GM12865 (cell line): ENCODE results near the gene SLC31A1.

Experiments
- DNase-seq: peaks from one replicate; pipeline ENCODE4 v3.0.0; 2010; ENCODE audit warnings: low read depth
- H3K4me3 ChIP-seq: 2 replicates; pipeline ENCODE4 v1.5.1; 2011; ENCODE audit warnings: mild to moderate bottlenecking, low read depth, low read length, control low read depth
- CTCF ChIP-seq: IDR thresholded peaks from 2 replicates; pipeline ENCODE4 v1.5.1; 2011; ENCODE audit warnings: low read length, control low read depth, low read depth, inconsistent platforms; ENCODE audit not compliant: insufficient read depth; ENCODE audit errors: missing control alignments

SLC31A1 gene

GRCh38 chr9:113257863-113258262, 36.5 kb downstream of the SLC31A1 start:
- DNase-seq, result no peak

GRCh38 chr9:113258282-113258681, 36.9 kb downstream of the SLC31A1 start:
- no peak overlapping the region for H3K4me3 ChIP-seq
- DNase-seq, result no peak
- no peak for TF ChIP-seq CTCF

More at GRCh38 chr9:113257863-113258262, 36.5 kb downstream of the SLC31A1 start:
- H3K4me3 ChIP-seq, result no peak overlapping the region
- TF ChIP-seq CTCF, result no peak

- H3K4me3 ChIP-seq, result no peak overlapping the region
- no peak for TF ChIP-seq CTCF
- no peak for DNase-seq
Measured at GRCh38 chr9:113261917-113262671, 40.8 kb downstream of the SLC31A1 start.

- no peak for DNase-seq
- no peak for TF ChIP-seq CTCF
- H3K4me3 ChIP-seq, result no peak overlapping the region
Measured at GRCh38 chr9:113266174-113266573, 44.8 kb downstream of the SLC31A1 start.

- no peak for DNase-seq
- H3K4me3 ChIP-seq, result no peak overlapping the region
- no peak for TF ChIP-seq CTCF
Measured at GRCh38 chr9:113267911-113268566, 46.7 kb downstream of the SLC31A1 start.

GRCh38 chr9:113269355-113269754, 48.0 kb downstream of the SLC31A1 start:
- DNase-seq, result no peak
- TF ChIP-seq CTCF, result no peak
- H3K4me3 ChIP-seq, result no peak overlapping the region

- DNase-seq, result no peak
- TF ChIP-seq CTCF, result no peak
- no peak overlapping the region for H3K4me3 ChIP-seq
Measured at GRCh38 chr9:113269871-113270270, 48.5 kb downstream of the SLC31A1 start.
